ENCODE data around the gene ALOXE3.

ALOXE3 gene

GRCh38 chr17:8046306-8046928 lies 71.9 kb downstream of the ALOXE3 start:
- TF ChIP-seq FOXM1 (IDR thresholded peaks at IDR 0.05; ENCODE audit: borderline replicate concordance, low read depth) = no peak
- TF ChIP-seq TCF12 (IDR thresholded peaks at IDR 0.05; ENCODE audit: low read depth) = no peak
- TF ChIP-seq CEBPB (IDR thresholded peaks at IDR 0.05) = no peak
- TF ChIP-seq YY1 (IDR thresholded peaks at IDR 0.05; ENCODE audit: low read depth) = no peak
- TF ChIP-seq CREB1 (IDR thresholded peaks at IDR 0.05; ENCODE audit: low read depth) = no peak
- no peak for TF ChIP-seq NFIC (IDR thresholded peaks at IDR 0.05)
- no peak for TF ChIP-seq ZBTB7A (IDR thresholded peaks at IDR 0.05; ENCODE audit: low read depth)
- no peak for TF ChIP-seq USF1 (IDR thresholded peaks at IDR 0.05)
- no peak for TF ChIP-seq EGR1 (IDR thresholded peaks at IDR 0.05)
- no peak for TF ChIP-seq RAD21 (IDR thresholded peaks at IDR 0.05; ENCODE audit: low read depth)
- no peak for TF ChIP-seq REST (IDR thresholded peaks at IDR 0.05; ENCODE audit: low read depth)
- no peak for TF ChIP-seq MAX (IDR thresholded peaks at IDR 0.05)
- TF ChIP-seq EP300 (IDR thresholded peaks at IDR 0.05; ENCODE audit: borderline replicate concordance) = no peak
- no peak for TF ChIP-seq TEAD4 (IDR thresholded peaks at IDR 0.05)
- TF ChIP-seq TAF1 (IDR thresholded peaks at IDR 0.05; ENCODE audit: low read depth) = no peak
